ENCODE data around the gene LYPD4.

LYPD4 gene

GRCh38 chr19:41808663-41809566, 35.6 kb downstream of the LYPD4 start:
- TF ChIP-seq TAF1 (IDR thresholded peaks at IDR 0.05; ENCODE audit: borderline replicate concordance, insufficient read depth, low read length), result no peak
- TF ChIP-seq REST (IDR thresholded peaks at IDR 0.05; ENCODE audit: insufficient read depth in 1 of 2, low read depth in 2 of 2, low read length in 2 of 2), result no peak
- no peak for TF ChIP-seq POLR2AphosphoS5 (IDR thresholded peaks at IDR 0.05; ENCODE audit: low read depth, low read length)
- no peak for TF ChIP-seq FOXP2 (optimal IDR thresholded peaks at IDR 0.05; ENCODE audit: borderline replicate concordance, extremely low read depth, extremely low read length, insufficient read depth)
- no peak for TF ChIP-seq SIN3A (IDR thresholded peaks at IDR 0.05; ENCODE audit: borderline replicate concordance, insufficient read depth, low read length)

GRCh38 chr19:41807176-41807575, 37.3 kb downstream of the LYPD4 start:
- TF ChIP-seq REST (IDR thresholded peaks at IDR 0.05; ENCODE audit: insufficient read depth in 1 of 2, low read depth in 2 of 2, low read length in 2 of 2), result no peak
- no peak for TF ChIP-seq SIN3A (IDR thresholded peaks at IDR 0.05; ENCODE audit: borderline replicate concordance, insufficient read depth, low read length)

GRCh38 chr19:41804336-41804735, 40.1 kb downstream of the LYPD4 start:
- TF ChIP-seq POLR2AphosphoS5 (IDR thresholded peaks at IDR 0.05; ENCODE audit: low read depth, low read length) (no peak), SIN3A (IDR thresholded peaks at IDR 0.05; ENCODE audit: borderline replicate concordance, insufficient read depth, low read length) (no peak), TAF1 (IDR thresholded peaks at IDR 0.05; ENCODE audit: borderline replicate concordance, insufficient read depth, low read length) (no peak), FOXP2 (optimal IDR thresholded peaks at IDR 0.05; ENCODE audit: borderline replicate concordance, extremely low read depth, extremely low read length, insufficient read depth) (no peak), REST (IDR thresholded peaks at IDR 0.05; ENCODE audit: insufficient read depth in 1 of 2, low read depth in 2 of 2, low read length in 2 of 2) (no peak)

- TF ChIP-seq FOXP2 (optimal IDR thresholded peaks at IDR 0.05; ENCODE audit: borderline replicate concordance, extremely low read depth, extremely low read length, insufficient read depth) (no peak), POLR2AphosphoS5 (IDR thresholded peaks at IDR 0.05; ENCODE audit: low read depth, low read length) (no peak), TAF1 (IDR thresholded peaks at IDR 0.05; ENCODE audit: borderline replicate concordance, insufficient read depth, low read length) (no peak), SIN3A (IDR thresholded peaks at IDR 0.05; ENCODE audit: borderline replicate concordance, insufficient read depth, low read length) (no peak), REST (IDR thresholded peaks at IDR 0.05; ENCODE audit: insufficient read depth in 1 of 2, low read depth in 2 of 2, low read length in 2 of 2) (no peak)
These were observed 41.7 kb downstream of the LYPD4 start for GRCh38 chr19:41802770-41803169.

Measured in PFSK-1 (cell line).